Esophagus mucosa (tissue), 1 donor: ENCODE results near the gene RHOT1. TPM values are rescaled to one million over a fixed set of nuclear protein-coding genes. Genes with fewer than 3 reads are reported as not detected.
A peak's percentile ranks its signal among the peaks of the same experiment; 100 is the strongest.
"Not testable (repeated sequence)": the region's sequence is repeated elsewhere in the genome, so short reads cannot be mapped to it uniquely, and the experiment has no call there.

ENCODE experiments used
- ATAC-seq: fragments of 200-7000 bp; cut with Tn5 transposase; one replicate; pipeline ENCODE4 v1.9.1; 2020
- total RNA-seq: library from RNA; stranded (reverse); gene quantifications from one replicate; pipeline ENCODE4 v1.2.4, GENCODE V29; 2023
- donor health status: DM: yes; HTN: yes; CAD: no.

The RHOT1 gene
- total RNA-seq, 1 donor from 2014 or later: 16.2 TPM

DNA sequence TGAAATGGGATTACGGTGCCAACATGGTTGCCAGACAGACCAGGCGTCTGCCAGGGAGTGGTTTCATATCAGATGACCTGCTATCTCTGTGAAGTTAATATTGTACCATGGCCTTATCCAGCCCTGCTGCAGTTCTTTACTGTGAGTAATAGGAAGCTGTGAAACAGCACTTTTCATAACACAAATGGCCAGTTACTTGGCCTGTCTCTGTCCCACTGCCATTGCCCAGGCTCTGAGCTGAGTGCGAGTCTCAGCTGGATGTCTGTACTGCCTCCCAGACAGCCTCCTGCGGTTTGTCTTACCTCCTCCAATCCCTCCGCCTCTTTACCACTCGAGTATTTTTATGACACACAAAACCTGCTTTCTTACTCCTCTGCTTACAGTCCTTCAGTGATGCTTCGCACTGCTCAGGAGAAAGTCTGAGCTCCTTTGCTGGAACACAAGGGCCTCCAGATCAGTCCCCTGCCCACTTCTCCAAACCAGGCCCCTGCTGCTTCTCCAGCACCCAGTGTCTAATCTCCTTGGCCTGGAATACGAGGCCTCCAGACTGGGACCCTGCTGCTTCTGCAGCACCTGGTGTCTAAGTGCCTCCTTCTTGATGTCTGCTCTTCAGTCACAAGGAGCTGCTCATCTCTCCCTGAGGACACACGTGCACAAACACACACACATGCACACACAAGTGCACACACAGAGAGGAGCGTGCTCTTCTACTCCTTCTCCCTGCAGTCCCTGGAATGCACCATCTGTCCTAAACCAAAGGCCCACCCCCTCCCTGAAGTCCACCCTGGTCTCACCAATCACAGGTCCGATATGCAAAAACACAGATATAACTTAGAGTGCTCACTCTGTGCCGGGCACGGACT lies 17.1 kb upstream of the RHOT1 start:
- ATAC-seq: no peak

DNA sequence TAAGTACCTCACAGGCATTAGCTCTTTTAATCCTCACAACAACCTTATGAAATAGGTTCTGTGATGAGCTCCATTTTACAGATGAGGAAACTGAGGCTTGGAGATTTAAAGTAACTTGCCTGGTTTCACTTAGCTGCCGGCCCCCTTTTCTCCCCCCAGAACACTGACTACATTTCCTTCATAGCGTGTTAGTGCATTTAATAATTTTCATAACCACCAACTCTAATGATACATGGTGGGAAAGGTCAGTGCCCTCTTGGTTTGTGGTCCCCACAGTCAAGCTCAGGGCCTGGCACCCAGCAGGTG lies 16.5 kb upstream of the RHOT1 start:
- no peak for ATAC-seq

DNA sequence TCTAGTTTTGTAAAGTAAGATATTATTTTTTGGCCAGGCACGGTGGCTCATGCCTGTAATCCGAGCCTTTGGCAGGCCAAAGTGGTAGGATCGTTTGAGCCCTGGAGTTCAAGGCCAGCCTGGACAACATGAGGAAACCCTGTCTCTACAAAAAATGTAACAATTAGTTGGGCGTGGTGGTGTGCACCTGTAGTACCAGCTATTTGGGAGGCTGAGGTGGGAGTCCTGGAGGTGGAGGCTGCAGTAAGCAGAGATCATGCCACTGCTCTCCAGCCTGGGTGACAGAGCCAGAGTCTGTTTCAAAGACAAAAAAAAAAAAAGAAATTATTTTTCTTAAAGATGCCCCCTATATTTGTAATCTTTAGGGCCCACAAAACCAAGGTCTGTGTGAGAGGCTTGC lies 16.0 kb upstream of the RHOT1 start:
- no peak for ATAC-seq

DNA sequence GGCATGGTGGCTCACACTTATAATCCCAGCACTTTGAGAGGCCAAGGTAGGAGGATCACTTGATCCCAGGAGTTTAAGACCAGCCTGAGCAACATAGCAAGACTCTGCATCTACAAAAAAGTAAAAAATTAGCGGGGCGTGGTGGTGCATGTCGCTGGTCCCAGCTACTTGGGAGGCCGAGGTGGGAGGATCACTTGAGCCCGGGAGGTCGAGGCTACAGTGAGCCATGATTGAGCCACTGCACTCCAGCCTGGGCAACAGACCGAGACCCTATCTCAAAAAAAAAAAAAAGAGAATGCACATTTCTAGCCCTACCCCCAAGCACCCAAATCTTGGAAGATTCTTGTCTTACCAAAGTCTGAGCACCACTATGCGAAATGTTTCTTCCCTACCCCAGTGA lies 15.6 kb upstream of the RHOT1 start:
- ATAC-seq: no peak

DNA sequence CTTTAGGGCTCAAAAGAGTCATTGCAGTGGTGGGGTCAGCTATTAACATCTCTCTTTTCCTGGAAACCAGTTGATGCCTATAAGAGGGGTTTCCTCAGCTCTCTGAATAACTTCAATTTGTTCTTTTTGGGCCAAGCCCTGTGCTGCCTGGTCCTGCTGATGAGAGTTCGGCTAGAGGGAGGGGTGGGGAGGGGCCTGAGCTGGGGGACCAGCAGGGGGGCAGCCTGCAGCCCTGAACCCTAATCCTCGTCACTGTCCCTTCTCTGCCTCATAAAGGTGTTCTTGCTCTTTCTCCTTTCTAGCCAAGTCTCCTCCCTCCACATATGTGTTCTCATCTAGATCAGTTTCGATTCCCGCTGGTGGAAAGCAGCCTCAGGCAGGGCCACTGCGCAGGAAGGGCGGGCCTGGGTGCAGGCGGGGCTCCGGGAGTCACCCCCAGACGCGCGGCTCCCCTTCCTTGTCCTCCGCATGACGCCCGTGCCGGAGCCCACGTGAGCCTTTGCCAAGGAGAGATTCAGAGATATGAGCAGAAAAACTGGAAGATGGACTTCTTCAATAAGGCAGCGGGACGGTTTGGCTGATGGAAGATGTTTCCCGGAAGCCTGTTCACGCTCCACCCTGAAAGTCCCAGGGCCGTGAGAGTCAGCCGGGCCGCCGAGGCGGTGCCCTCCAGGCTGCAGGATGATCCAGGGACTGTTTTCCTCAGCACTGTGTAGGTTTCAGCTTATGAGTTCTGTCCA lies 15.0 kb upstream of the RHOT1 start:
- ATAC-seq: peak; percentile 96

DNA sequence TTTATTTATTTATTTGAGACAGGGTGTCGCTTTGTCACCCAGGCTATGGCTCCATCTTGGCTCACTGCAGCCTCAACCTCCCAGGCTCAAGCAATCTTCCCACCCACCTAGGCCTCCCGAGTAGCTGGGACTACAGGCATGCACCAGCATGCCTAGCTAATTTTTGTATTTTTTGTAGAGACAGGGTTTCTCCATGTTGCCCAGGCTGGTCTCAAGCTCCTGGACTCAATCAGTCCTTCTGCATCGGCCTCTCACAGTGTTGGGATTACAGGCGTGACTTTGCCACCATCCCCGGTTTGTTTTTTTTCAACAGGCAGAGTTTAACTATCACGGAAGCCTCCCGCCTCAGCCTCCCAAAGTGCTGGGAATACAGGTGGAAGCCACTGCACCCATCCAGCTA lies 13.8 kb upstream of the RHOT1 start:
- peak; percentile 39 for ATAC-seq

DNA sequence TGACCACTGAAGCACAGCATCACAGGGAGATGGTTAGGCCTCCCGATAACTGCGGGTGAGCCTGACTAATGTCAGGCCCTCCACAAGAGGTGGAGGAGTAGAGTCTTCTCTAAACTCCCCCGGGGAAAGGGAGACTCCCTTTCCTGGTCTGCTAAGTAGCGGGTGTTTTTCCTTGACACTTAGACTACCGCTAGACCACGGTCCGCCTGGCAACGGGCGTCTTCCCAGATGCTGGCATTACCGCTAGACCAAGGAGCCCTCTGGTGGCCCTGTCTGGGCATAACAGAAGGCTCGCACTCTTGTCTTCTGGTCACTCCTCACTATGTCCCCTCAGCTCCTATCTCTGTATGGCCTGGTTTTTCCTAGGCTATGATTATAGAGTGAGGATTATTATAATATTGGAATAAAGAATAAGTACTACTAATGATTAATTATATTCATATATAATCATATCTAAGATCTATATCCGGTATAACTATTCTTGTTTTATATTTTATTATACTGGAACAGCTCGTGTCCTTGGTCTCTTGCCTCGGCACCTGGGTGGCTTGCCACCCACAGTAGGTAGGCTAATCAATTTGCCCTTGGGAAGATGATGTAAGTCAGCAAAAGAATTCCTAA lies 6.7 kb upstream of the RHOT1 start:
- ATAC-seq: not testable (repeated sequence)

DNA sequence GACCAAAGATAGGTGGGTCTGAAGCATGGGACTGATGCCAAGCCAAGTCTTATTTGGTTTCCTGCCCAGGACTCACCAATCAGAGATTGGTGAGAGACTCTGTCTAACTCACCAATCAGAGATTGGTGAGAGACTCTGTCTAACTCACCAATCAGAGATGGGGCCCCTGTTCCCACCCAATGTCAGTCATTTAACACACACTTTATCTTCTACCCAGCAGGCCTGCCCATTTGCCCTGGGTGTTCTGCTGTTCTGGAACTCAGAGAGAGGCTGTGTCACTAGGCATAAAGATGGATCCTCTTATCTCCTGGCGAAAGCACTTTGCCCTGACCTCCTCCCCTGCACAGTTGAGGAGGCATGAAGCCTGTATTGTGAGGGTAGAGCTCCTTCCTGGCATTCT lies 5.4 kb upstream of the RHOT1 start:
- no peak for ATAC-seq

DNA sequence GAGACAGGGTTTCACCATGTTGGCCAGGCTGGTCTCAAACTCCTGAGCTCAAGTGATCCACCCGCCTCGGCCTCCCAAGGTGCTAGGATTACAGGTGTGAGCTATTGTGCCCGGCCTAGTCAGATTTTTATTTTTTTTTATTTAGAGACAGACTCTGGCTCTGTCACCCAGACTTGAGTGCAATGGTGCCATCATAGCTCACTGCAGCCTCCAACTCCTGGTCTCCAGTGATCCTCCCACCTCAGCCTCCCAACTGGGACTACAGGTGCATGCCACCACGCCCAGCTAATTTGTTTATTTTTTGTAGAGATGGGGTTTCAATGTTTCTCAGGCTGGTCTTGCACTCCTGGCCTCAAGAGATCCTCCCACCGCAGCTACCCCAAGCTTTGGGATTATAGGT lies 2.8 kb upstream of the RHOT1 start:
- not testable (repeated sequence) for ATAC-seq

DNA sequence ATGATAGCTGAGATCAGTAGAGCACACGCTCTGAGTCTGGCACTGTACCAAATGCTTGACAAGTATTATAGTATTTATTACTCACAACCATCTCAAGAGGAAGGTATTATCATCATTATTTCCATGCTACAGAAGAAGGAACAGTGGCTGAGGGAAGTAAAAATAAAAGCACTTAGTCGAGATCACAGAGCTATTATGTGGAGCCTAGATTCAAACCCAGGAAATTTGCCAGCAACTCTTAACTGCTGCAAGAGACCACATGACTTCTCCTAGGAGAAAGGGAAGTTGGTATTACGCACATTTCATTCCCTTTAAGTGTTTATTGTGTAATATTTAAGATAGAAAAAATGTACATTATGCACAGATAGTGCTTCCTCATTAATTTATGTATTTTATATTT lies 1.0 kb upstream of the RHOT1 start:
- peak; percentile 41 for ATAC-seq

DNA sequence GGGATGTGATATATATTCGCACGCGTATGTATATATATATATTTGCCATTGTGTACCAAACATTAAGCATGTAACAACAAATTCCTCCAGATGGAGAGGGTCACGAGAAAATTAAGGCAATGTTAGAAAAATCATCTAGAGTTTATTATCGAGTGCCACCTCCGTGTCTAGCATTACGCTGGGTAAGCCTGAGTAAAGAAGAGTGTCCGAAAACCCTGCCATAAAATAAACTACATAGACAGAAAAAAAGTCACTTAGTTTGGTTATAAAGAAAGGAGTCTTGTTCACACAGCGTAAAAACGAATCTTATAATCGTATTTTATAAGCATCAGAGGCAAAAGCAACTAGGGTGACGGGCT lies 644 bp upstream of the RHOT1 start:
- no peak for ATAC-seq

DNA sequence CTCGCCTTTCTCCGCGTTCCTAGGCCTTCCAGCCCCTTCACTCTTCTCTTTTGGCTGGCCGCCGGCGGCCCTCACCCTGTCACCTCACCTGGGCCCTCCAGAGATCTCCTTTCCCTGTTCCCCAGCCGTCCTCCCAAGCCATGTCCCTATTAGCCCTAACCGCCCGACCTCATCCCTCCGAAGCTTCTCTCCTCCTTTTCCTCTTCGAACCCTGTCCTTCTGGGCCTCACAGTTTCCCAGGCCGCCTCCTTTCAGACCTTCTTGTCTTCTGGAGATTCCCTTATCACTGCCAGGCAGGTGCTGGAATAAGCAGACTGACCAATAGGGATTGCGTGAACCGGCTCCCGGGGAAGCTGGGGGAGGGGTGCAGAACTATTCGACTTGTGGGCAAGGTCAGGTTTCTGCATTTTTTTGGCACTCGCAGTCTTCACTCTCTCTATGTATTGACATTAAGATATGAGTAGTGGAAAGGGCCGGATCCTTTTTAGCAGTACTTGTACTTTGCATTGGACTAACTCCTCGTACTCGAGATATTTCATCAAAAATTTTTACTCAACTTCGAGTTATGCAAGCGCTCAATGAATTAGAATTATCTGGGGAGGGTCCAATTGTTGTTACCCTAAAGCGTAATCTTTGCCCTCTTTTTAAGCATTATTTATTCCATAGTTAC lies 690 bp downstream of the RHOT1 start:
- peak; percentile 31 for ATAC-seq

DNA sequence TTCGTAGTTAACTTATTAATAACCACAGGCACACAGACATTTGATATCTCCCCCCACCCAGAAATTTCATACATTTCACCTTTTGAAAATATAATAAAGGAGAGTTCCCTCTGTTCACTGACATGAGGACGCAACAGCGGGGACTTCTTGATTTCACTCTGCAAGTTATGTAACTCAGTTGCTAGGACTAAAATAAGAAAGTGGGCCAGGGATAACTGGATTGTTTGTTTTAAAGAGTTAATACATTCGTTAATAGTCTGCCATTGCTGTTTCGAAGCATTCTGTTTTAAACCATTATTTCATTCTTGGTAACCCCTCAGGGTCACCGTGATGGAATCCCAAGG lies 1.2 kb downstream of the RHOT1 start:
- no peak for ATAC-seq

DNA sequence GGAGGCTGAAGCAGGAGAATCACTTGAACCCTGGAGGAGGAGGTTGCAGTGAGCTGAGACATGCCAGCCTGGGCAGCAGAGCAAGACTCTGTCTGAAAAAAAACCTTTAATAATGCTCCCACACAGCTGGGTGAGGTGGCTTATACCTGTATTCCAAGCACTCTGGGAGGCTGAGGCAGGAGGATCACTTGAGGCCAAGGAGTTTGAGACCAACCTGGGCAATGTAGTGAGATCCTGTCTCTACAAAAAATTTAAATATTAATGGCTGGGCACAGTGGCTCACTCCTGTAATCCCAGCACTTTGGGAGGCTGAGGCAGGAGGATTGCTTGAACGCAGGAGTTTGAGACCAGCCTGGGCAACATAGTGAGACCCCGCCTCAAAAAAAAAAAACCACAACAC lies 2.1 kb downstream of the RHOT1 start:
- ATAC-seq: not testable (repeated sequence)

DNA sequence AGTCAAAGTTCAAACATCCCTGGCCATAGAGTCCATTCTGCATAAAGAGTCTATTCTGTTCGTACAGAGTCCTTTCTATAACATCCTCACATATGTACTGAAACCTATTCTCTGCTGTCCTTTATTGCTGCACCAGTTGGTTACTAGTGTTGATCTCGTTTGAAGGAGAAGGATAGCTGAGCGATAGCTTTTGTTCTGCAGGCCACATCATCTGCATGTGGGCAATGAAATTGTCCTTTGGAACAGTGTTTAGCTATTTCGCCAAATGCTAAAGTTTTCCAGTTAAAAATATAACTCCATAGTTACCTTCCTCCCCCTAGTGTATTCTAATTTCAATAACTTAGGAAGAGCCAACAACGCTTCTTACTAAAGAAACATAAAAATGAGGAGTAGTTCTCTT lies 6.0 kb downstream of the RHOT1 start:
- ATAC-seq: no peak

DNA sequence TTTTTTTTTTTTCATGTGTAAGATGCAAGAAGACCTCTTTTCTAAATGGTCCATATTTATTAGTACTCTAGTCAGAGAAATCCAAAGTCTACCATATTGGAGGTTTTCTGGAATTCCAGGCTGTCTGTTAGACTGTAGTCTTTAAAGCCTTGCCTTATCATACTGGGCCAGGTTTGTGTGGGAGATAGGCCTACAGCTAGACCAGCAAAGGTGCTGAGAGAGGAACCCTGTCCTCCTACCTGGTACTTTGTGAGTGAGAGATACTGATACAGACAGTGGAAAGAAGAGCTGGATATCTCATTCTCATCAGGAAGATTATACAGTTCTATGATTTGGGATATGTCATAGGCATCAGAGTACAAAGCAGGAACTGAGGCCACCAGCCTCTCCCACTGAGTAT lies 8.1 kb downstream of the RHOT1 start:
- no peak for ATAC-seq

DNA sequence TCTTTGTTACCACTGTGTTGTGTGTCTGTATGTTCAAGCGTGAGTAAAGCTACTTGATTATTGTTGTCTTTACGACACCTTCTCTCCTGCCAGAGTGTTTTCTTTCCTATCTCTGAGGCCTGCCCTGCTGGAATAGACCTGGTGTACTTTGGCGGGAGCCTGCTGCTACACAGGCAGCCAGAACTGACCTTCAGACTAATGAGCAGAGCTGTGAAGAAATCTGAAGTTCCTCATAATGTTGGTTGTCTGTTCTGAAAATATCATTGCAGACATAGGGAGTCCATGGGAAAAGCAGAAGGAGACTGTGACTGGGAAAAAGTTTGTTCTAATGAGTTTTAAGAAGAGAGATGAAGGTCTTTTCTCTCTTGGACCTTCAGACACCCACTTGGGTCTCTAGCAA lies 9.8 kb downstream of the RHOT1 start:
- no peak for ATAC-seq

DNA sequence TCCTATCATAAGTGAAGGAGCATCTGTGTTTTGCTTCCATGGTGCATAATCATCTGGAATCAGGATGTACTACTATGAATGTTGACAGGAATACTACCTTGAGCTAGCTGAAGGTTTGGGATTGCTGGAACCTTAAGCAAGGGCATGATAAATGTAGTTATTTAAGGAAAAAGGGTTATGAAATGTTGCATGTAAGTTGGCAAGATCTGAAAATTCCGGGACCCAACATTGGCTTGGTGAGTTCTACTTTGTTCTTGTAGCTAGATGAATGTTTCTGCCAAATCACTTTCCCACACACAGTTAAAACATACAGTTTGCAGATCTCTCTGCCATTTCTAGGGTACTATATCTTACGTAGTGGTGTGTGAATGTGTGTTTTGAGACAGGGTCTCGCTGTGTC lies 13.6 kb downstream of the RHOT1 start:
- ATAC-seq: no peak

DNA sequence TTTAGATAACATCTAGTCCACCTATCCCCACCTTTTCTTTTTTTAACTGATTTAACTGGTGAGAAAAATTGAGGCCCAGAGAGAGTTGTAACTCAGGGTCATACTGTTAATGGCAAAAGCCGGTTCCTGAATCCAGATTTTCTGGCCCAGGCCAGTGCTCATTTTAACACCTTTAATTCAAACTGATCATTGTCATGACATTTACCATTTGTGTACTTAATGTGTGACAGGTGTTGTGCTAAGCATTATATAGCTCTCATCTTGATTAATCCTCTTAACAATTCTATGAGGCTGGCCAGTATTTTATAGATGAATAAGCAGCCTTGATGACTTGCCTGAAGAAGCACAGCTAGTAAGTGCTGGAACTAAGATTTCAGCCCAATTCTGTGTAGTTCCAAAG lies 14.4 kb downstream of the RHOT1 start:
- ATAC-seq: peak; percentile 51

DNA sequence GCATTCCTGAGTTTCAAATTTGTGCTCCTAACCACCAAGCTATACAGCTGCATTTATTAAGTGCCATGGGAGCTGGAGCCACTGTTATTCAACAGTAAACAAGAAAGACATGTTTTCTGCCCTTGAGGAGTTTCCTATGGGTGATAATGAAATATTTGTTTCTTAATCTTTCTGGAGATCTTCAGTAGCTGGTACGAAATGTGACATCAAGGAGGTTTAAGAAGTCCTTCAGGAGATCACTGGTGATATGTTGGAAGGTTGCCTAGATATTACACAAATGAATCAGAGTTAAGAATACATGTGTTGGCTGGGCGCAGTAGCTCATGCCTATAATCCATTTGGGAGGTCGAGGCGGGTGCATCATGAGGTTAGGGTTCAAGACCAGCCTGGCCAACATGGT lies 14.9 kb downstream of the RHOT1 start:
- ATAC-seq: peak; percentile 40

DNA sequence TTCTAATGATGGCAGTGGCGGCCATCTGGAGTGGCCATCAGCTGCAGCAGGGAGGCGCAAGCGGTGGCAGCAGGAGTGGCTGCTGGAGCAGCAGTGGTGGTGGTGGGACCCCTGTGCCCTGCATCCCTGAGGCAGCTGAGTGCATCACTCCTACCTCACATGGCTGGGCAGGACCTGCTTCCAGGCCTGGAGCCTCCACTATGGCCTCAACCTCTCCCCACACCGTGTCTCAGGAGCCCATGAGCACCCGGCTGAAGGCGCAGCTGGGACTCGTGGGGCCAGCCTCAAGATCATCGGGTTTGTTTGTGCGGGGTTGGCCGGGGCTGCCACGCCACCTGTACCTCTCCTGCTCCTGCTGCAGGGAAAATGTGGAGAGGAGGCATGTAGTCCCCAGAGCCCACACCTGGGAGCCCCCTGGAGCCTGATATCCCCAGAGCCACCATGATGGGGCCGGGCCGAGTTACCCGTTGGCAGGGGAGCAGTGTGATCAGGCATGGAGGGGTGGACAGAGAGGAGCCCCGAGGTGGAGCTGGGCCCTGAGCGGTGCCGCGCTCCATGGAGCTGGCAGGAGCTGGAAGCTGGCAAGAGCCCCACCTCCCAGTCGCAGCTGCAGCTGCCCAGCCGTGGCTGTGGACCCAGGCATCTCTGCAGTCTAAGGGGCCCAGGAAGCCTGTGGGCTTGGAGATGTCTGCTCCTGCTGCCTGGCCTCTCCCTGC lies 16.7 kb downstream of the RHOT1 start:
- peak; percentile 31 for ATAC-seq

DNA sequence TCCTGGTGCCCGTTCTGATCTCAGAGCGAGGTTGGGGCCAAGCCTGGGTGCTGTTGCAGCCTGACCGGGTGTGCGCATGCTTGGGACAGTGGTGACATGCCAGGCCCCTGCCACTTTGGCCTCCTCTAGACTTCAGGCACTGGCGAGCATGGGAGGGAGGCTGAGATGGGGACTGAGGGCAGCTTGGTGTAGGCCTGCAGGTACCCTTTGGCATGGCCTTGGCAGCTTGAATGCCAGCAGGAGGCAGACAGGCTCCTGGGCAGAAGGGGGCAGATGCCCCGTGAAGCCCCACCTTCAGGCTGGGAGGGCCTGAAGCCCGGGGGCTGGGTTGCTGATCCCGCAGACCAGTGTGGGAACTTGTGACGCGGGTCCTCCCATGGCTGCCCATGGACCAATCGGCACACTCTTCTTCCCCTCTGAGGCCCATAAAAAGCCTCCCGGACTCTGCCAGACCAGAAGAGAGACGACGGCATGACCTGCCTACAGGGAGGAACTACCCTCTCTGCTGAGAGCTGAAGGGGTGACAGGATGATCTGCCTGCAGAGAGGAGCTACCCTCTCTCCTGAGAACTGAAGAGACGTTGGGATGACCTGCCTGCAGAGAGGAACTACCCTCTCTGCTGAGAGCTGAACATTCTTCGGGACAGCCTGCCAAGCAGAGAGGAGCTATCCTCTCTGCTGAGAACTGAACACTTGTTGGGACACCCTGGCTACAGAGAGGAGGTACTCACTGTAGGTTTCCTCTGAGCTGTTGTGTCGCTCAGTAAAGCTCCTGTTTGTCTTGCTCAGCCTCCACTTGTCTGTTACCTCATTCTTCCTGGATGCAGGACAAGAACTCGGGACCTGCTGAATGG lies 17.5 kb downstream of the RHOT1 start:
- peak; percentile 12 for ATAC-seq
